ENCODE data around the gene BHLHE23.

DNA sequence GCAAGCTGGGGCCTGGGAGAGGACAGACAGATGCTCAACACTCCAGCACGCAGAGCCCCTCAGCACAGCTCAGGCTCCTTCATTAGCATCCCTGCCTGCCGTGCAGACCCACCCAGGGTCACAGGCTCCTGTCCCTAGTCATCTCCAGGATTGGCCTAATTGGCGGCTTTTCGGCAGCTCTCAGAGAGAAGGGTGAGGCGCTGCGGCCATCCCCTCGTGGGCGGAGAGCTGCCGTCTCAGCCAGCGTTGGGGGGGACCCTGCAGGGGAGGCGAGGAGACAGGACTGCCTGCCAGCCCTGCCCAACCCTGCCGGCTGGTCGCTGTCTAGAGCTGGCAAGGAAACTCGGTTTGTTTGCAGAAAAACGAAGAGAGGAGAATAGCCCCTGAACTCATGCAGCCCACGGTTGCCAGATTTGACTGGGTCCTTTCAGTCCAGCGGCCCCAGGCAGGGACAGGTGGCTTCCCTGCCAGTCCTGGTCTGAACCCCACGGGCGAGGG, 26.8 kb downstream of the BHLHE23 start:
- TF ChIP-seq POLR2AphosphoS5 (IDR thresholded peaks at IDR 0.05; ENCODE audit: low read depth, low read length) = no peak
- TF ChIP-seq SIN3A (IDR thresholded peaks at IDR 0.05; ENCODE audit: borderline replicate concordance, insufficient read depth, low read length) = no peak
- TF ChIP-seq, protein P1, sequence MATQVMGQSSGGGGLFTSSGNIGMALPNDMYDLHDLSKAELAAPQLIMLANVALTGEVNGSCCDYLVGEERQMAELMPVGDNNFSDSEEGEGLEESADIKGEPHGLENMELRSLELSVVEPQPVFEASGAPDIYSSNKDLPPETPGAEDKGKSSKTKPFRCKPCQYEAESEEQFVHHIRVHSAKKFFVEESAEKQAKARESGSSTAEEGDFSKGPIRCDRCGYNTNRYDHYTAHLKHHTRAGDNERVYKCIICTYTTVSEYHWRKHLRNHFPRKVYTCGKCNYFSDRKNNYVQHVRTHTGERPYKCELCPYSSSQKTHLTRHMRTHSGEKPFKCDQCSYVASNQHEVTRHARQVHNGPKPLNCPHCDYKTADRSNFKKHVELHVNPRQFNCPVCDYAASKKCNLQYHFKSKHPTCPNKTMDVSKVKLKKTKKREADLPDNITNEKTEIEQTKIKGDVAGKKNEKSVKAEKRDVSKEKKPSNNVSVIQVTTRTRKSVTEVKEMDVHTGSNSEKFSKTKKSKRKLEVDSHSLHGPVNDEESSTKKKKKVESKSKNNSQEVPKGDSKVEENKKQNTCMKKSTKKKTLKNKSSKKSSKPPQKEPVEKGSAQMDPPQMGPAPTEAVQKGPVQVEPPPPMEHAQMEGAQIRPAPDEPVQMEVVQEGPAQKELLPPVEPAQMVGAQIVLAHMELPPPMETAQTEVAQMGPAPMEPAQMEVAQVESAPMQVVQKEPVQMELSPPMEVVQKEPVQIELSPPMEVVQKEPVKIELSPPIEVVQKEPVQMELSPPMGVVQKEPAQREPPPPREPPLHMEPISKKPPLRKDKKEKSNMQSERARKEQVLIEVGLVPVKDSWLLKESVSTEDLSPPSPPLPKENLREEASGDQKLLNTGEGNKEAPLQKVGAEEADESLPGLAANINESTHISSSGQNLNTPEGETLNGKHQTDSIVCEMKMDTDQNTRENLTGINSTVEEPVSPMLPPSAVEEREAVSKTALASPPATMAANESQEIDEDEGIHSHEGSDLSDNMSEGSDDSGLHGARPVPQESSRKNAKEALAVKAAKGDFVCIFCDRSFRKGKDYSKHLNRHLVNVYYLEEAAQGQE (IDR thresholded peaks at IDR 0.05; ENCODE audit: insufficient read depth in 1 of 2, low read depth in 2 of 2, low read length in 2 of 2) = no peak
- TF ChIP-seq FOXP2 (optimal IDR thresholded peaks at IDR 0.05; ENCODE audit: borderline replicate concordance, extremely low read depth, extremely low read length, insufficient read depth) = no peak
- TF ChIP-seq TAF1 (IDR thresholded peaks at IDR 0.05; ENCODE audit: borderline replicate concordance, insufficient read depth, low read length) = no peak
